Liver (tissue), 3 donors: ENCODE measurements around the gene SMOC2.

Source experiments
- EGR1 ChIP-seq, 2 donors: IDR thresholded peaks; 2 replicates each; pipeline ENCODE4 v1.6.1; 2016 to 2018; ENCODE audit warnings: antibody characterized with exemption in 2 of 2, low read depth in 2 of 2
- FOXA1 ChIP-seq: IDR thresholded peaks from 2 replicates; pipeline ENCODE4 v1.6.1; 2016; ENCODE audit warnings: antibody characterized with exemption
- JUND ChIP-seq, 2 donors: IDR thresholded peaks; 2 replicates each; pipeline ENCODE4 v1.6.1; 2016; ENCODE audit warnings: antibody characterized with exemption in 2 of 2
- SP1 ChIP-seq: IDR thresholded peaks from 2 replicates; pipeline ENCODE4 v1.6.1; 2018; ENCODE audit warnings: antibody characterized with exemption, mild to moderate bottlenecking
- TAF1 ChIP-seq: conservative IDR thresholded peaks from 2 replicates; pipeline ENCODE4 v1.6.1; 2016; ENCODE audit warnings: antibody characterized with exemption, mild to moderate bottlenecking
- YY1 ChIP-seq: IDR thresholded peaks from 2 replicates; pipeline ENCODE4 v1.6.1; 2016; ENCODE audit warnings: antibody characterized with exemption, mild to moderate bottlenecking
- TF ChIP-seq, protein P1 (sequence below): IDR thresholded peaks from 2 replicates; pipeline ENCODE4 v1.6.1; 2016; ENCODE audit warnings: antibody characterized with exemption
- TF ChIP-seq, protein P2 (sequence below): fragments of 150-350 bp; IDR thresholded peaks from 2 replicates; pipeline ENCODE4 v1.5.1; 2017; ENCODE audit warnings: improper control_type of control experiment, low read depth, low read length; ENCODE audit not compliant: missing input control
- TF ChIP-seq, protein P3 (sequence below): IDR thresholded peaks from 2 replicates; pipeline ENCODE4 v1.6.1; 2016; ENCODE audit warnings: antibody characterized with exemption, mild to moderate bottlenecking
- TF ChIP-seq, protein P4 (sequence below): IDR thresholded peaks from 2 replicates; pipeline ENCODE4 v1.6.1; 2016; ENCODE audit warnings: antibody characterized with exemption
- TF ChIP-seq, protein P5 (sequence below): IDR thresholded peaks from 2 replicates; pipeline ENCODE4 v1.6.1; 2016; ENCODE audit warnings: antibody characterized with exemption
- donor health status: healthy.
- donor health status: healthy.

DNA sequence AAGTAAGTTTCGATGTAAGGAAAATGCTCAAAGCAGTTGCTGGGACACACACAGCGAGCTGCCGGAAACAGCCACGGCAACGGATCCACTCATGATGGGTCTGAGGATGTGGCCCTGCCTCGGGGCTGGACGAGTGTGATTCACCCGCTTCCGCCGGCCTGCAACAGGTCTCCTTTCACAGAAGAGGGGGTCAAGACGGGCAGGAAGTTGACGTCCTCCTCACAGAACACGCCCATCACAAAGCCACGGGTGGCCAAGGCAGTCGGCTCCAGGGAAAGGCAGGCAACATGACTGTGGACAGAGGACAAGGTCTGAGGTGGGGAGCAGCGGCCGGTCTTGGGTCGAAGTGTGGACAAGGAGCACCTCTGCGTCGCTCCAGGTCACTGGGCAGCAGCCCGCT is 29.9 kb upstream of the SMOC2 start:
- TF ChIP-seq, protein P1, sequence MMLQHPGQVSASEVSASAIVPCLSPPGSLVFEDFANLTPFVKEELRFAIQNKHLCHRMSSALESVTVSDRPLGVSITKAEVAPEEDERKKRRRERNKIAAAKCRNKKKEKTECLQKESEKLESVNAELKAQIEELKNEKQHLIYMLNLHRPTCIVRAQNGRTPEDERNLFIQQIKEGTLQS = no peak
- TF ChIP-seq SP1 = no peak
- TF ChIP-seq, protein P2, sequence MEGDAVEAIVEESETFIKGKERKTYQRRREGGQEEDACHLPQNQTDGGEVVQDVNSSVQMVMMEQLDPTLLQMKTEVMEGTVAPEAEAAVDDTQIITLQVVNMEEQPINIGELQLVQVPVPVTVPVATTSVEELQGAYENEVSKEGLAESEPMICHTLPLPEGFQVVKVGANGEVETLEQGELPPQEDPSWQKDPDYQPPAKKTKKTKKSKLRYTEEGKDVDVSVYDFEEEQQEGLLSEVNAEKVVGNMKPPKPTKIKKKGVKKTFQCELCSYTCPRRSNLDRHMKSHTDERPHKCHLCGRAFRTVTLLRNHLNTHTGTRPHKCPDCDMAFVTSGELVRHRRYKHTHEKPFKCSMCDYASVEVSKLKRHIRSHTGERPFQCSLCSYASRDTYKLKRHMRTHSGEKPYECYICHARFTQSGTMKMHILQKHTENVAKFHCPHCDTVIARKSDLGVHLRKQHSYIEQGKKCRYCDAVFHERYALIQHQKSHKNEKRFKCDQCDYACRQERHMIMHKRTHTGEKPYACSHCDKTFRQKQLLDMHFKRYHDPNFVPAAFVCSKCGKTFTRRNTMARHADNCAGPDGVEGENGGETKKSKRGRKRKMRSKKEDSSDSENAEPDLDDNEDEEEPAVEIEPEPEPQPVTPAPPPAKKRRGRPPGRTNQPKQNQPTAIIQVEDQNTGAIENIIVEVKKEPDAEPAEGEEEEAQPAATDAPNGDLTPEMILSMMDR = no peak
- no peak for TF ChIP-seq YY1
- TF ChIP-seq EGR1 (IDR thresholded peaks at IDR 0.05; ENCODE audit: low read depth in 2 of 2) = no peak
- TF ChIP-seq JUND (IDR thresholded peaks at IDR 0.05) = no peak
- TF ChIP-seq, protein P3, sequence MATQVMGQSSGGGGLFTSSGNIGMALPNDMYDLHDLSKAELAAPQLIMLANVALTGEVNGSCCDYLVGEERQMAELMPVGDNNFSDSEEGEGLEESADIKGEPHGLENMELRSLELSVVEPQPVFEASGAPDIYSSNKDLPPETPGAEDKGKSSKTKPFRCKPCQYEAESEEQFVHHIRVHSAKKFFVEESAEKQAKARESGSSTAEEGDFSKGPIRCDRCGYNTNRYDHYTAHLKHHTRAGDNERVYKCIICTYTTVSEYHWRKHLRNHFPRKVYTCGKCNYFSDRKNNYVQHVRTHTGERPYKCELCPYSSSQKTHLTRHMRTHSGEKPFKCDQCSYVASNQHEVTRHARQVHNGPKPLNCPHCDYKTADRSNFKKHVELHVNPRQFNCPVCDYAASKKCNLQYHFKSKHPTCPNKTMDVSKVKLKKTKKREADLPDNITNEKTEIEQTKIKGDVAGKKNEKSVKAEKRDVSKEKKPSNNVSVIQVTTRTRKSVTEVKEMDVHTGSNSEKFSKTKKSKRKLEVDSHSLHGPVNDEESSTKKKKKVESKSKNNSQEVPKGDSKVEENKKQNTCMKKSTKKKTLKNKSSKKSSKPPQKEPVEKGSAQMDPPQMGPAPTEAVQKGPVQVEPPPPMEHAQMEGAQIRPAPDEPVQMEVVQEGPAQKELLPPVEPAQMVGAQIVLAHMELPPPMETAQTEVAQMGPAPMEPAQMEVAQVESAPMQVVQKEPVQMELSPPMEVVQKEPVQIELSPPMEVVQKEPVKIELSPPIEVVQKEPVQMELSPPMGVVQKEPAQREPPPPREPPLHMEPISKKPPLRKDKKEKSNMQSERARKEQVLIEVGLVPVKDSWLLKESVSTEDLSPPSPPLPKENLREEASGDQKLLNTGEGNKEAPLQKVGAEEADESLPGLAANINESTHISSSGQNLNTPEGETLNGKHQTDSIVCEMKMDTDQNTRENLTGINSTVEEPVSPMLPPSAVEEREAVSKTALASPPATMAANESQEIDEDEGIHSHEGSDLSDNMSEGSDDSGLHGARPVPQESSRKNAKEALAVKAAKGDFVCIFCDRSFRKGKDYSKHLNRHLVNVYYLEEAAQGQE = no peak
- TF ChIP-seq, protein P4, sequence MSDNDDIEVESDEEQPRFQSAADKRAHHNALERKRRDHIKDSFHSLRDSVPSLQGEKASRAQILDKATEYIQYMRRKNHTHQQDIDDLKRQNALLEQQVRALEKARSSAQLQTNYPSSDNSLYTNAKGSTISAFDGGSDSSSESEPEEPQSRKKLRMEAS = no peak
- TF ChIP-seq, protein P5, sequence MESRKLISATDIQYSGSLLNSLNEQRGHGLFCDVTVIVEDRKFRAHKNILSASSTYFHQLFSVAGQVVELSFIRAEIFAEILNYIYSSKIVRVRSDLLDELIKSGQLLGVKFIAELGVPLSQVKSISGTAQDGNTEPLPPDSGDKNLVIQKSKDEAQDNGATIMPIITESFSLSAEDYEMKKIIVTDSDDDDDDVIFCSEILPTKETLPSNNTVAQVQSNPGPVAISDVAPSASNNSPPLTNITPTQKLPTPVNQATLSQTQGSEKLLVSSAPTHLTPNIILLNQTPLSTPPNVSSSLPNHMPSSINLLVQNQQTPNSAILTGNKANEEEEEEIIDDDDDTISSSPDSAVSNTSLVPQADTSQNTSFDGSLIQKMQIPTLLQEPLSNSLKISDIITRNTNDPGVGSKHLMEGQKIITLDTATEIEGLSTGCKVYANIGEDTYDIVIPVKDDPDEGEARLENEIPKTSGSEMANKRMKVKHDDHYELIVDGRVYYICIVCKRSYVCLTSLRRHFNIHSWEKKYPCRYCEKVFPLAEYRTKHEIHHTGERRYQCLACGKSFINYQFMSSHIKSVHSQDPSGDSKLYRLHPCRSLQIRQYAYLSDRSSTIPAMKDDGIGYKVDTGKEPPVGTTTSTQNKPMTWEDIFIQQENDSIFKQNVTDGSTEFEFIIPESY = no peak
- no peak for TF ChIP-seq TAF1
- no peak for TF ChIP-seq FOXA1
